Lower leg skin (tissue), 3 donors: Measurements from ENCODE around the gene MRPL12.
"Not testable (repeated sequence)": the region's sequence is repeated elsewhere in the genome, so short reads cannot be mapped to it uniquely, and the experiment has no call there.

ENCODE experiments used
- POLR2A ChIP-seq, 2 donors: fragments of 450-650 bp; IDR thresholded peaks; one replicate each; pipeline ENCODE4 v1.6.1; 2016 to 2017; ENCODE audit warnings: antibody characterized with exemption in 2 of 2, mild to moderate bottlenecking in 1 of 2, moderate library complexity in 1 of 2
- TF ChIP-seq, protein P1 (sequence below), 3 donors: fragments of 450-650 bp; IDR thresholded peaks; one replicate each; pipeline ENCODE4 v1.5.1; 2016; ENCODE audit warnings: antibody characterized with exemption in 3 of 3, mild to moderate bottlenecking in 3 of 3, moderate library complexity in 2 of 3

GRCh38 chr17:81675515-81676221 is 27.5 kb upstream of the MRPL12 start:
- TF ChIP-seq, protein P1, sequence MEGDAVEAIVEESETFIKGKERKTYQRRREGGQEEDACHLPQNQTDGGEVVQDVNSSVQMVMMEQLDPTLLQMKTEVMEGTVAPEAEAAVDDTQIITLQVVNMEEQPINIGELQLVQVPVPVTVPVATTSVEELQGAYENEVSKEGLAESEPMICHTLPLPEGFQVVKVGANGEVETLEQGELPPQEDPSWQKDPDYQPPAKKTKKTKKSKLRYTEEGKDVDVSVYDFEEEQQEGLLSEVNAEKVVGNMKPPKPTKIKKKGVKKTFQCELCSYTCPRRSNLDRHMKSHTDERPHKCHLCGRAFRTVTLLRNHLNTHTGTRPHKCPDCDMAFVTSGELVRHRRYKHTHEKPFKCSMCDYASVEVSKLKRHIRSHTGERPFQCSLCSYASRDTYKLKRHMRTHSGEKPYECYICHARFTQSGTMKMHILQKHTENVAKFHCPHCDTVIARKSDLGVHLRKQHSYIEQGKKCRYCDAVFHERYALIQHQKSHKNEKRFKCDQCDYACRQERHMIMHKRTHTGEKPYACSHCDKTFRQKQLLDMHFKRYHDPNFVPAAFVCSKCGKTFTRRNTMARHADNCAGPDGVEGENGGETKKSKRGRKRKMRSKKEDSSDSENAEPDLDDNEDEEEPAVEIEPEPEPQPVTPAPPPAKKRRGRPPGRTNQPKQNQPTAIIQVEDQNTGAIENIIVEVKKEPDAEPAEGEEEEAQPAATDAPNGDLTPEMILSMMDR (IDR thresholded peaks at IDR 0.05): peak in 1 of 3 donors; percentile 46
- not testable (repeated sequence) for TF ChIP-seq POLR2A (IDR thresholded peaks at IDR 0.05)
